ENCODE results near the gene CDKL5. TPM values are rescaled to one million over a fixed set of nuclear protein-coding genes. Genes with fewer than 3 reads are reported as not detected.

The CDKL5 gene
- polyA plus RNA-seq, 1 experiment, result 5.1 TPM

DNA sequence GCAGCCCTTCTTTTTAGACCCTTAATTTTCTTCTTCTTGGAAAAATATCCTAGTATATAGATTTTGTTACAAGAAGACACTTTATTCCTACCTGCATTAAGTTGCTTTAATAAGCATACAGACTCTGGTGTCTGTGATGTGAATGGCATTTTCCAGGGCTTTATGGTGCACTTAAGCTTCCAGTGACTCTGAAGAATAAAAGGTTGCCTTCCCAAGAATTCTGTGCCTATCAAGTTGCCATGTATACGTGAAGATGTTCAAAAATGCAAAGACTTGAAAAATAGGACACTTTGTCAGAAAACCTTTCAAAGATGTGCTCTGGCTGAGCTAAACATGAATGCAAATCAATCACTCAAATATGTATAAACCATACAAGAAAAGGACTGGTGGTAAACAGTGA lies 135.6 kb downstream of the CDKL5 start:
- CTCF ChIA-PET, result no interaction called here
- Histone ChIP-seq H3K36me3 (ENCODE audit: control insufficient read depth, insufficient read depth, low read length) (no peaks in the 10 kb centered on the region), H3K4me3 (ENCODE audit: low read depth, low read length) (no peak overlapping the region), H3K27me3 (ENCODE audit: control insufficient read depth, insufficient read depth, low read length) (no peaks in the 10 kb centered on the region)
- TF ChIP-seq, protein P1, sequence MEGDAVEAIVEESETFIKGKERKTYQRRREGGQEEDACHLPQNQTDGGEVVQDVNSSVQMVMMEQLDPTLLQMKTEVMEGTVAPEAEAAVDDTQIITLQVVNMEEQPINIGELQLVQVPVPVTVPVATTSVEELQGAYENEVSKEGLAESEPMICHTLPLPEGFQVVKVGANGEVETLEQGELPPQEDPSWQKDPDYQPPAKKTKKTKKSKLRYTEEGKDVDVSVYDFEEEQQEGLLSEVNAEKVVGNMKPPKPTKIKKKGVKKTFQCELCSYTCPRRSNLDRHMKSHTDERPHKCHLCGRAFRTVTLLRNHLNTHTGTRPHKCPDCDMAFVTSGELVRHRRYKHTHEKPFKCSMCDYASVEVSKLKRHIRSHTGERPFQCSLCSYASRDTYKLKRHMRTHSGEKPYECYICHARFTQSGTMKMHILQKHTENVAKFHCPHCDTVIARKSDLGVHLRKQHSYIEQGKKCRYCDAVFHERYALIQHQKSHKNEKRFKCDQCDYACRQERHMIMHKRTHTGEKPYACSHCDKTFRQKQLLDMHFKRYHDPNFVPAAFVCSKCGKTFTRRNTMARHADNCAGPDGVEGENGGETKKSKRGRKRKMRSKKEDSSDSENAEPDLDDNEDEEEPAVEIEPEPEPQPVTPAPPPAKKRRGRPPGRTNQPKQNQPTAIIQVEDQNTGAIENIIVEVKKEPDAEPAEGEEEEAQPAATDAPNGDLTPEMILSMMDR (IDR thresholded peaks at IDR 0.05; ENCODE audit: insufficient read depth, low read depth, low read length), result no peak
- DNase-seq (ENCODE audit: low read depth), result no peak
- POLR2A ChIA-PET, result no interaction called here

DNA sequence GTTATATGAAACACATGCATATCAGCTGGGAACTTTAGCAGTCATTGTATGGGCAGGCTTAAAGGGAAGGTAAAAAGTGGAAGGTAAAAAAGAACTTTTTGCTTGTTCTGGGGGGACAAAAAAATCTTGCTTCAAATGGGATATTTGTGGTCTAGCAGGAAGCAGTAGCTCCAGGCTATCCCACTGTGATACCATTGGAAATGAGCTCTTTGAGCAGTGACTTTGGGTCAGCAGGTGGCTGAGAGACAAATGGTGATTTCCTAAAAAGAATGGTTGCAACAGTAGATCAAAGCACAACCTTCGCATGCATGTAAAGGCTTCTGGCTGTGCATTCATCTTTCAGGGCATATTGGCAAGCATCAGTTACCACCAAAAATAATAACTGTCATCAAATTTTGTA lies 140.3 kb downstream of the CDKL5 start:
- TF ChIP-seq, protein P1 (IDR thresholded peaks at IDR 0.05; ENCODE audit: insufficient read depth, low read depth, low read length), result no peak
- ChIA-PET CTCF (no interaction called here), POLR2A (no interaction called here)

DNA sequence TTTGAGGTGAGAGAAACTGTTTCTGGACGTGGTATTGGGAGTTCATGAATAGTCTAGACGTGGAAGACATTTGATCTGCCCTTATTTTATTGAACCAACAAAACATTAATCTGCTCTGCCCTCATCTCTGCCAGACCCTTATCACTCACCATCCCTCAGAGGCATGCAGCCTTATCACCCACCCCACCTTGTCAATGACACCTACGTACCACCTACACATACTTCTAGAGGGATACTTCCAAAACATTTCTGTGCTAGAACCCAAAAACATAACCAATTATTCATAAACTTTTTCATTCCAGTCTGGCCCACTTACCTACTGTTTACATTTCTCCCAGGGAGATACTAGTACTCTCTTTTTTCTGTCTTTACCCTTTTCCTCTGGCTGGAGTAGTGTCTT lies 141.3 kb downstream of the CDKL5 start:
- ChIA-PET POLR2A (no interaction called here), CTCF (no interaction called here)
- Histone ChIP-seq H3K36me3 (ENCODE audit: control insufficient read depth, insufficient read depth, low read length) (no peaks in the 10 kb centered on the region), H3K4me3 (ENCODE audit: low read depth, low read length) (no peak overlapping the region), H3K27me3 (ENCODE audit: control insufficient read depth, insufficient read depth, low read length) (no peaks in the 10 kb centered on the region)
- TF ChIP-seq, protein P1 (IDR thresholded peaks at IDR 0.05; ENCODE audit: insufficient read depth, low read depth, low read length), result no peak
- no peak for DNase-seq (ENCODE audit: low read depth)

More for the DNA sequence above, 140.3 kb downstream of the CDKL5 start:
- Histone ChIP-seq H3K36me3 (ENCODE audit: control insufficient read depth, insufficient read depth, low read length) (no peaks in the 10 kb centered on the region), H3K4me3 (ENCODE audit: low read depth, low read length) (no peak overlapping the region), H3K27me3 (ENCODE audit: control insufficient read depth, insufficient read depth, low read length) (no peaks in the 10 kb centered on the region)
- no peak for DNase-seq (ENCODE audit: low read depth)

DNA sequence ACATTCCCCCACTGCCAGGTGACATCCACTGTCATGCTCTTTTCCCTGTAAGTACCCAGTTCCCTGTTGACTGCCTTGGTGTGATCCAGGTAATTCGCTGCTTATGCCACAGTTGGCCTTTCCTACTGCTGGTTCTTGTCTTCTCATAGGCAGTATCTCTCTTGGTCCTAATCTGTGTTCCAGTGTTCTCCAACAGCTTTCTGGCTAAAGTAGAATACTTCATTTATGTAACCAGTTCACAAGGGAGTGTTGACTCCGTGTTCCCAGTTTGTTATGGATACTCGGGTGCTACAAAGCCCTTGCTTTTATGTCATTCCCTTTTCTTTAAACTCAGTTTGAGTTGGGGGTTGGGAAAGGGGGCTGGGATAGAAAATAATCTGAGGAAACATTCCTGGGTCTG lies 148.1 kb downstream of the CDKL5 start:
- POLR2A ChIA-PET, result no interaction called here
- Histone ChIP-seq H3K4me3 (ENCODE audit: low read depth, low read length) (no peak overlapping the region), H3K36me3 (ENCODE audit: control insufficient read depth, insufficient read depth, low read length) (no peaks in the 10 kb centered on the region), H3K27me3 (ENCODE audit: control insufficient read depth, insufficient read depth, low read length) (no peaks in the 10 kb centered on the region)
- DNase-seq (ENCODE audit: low read depth), result no peak
- TF ChIP-seq, protein P1 (IDR thresholded peaks at IDR 0.05; ENCODE audit: insufficient read depth, low read depth, low read length), result no peak
- CTCF ChIA-PET, result no interaction called here

DNA sequence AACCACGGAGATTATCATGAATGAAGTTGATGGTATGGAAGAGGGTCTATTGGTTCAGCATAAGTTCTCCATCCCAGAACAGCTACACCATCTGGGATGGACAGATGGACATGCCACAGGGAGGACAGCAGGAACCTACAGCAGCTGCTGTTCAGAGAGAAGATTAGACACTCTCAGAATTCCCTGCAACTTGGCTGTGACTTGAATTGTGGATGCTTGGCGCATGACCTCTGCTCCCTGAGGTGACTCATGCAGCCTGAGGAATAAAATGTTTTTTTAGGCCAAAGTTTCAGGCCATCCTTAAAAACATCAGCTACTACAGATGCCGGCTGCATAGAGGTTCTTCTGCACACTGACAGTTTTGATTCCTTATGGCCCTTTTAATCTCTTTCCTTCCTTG lies 149.2 kb downstream of the CDKL5 start:
- peak; percentile 13 for DNase-seq (ENCODE audit: low read depth)
- POLR2A ChIA-PET, result no interaction called here
- TF ChIP-seq, protein P1 (IDR thresholded peaks at IDR 0.05; ENCODE audit: insufficient read depth, low read depth, low read length), result no peak
- CTCF ChIA-PET, result interaction anchor here (0.5 kb wide), 1 partner anchor 153 kb away, joined by 3 read pairs; no protein-coding TSS in a partner anchor
- no peaks in the 10 kb centered on the region for H3K27me3 ChIP-seq (ENCODE audit: control insufficient read depth, insufficient read depth, low read length)
- H3K4me3 ChIP-seq (ENCODE audit: low read depth, low read length), result no peak overlapping the region
- no peaks in the 10 kb centered on the region for H3K36me3 ChIP-seq (ENCODE audit: control insufficient read depth, insufficient read depth, low read length)

Data from BJ (cell line).